Measurements from ENCODE around the gene CDHR1.

CDHR1 gene

DNA sequence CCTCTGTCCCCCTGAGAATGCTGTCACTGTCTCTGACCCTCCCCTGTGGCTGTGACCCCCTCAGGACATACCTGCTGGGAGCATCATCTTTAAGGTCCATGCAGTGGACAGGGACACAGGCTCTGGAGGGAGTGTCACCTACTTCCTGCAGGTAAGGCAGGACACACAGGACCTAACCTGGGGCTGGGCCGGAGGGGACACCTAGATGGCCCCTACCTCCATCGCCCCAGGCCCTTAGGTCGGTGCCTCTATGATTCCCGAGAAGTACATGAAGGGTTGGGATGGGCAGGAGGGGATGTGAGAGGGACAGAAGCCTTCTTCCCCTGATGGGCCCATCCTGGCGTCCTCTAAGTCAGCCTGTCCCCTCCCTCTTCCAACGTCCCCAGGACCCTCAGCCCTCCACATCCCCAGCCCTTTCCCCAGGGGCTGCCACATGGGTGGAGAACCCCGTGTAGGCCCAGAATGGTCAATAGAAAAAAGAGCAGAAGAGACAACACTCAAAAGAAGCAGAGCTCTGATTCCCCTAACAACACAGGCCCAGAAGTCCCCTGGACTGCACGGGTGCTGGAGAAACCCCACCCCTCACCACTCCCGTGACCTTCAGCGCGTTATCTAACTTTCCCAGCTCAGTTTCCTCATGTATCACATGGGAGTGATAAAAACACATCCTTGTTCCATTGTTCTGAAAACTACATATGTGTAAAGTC lies 6.4 kb downstream of the CDHR1 start:
- TF ChIP-seq, protein P1, sequence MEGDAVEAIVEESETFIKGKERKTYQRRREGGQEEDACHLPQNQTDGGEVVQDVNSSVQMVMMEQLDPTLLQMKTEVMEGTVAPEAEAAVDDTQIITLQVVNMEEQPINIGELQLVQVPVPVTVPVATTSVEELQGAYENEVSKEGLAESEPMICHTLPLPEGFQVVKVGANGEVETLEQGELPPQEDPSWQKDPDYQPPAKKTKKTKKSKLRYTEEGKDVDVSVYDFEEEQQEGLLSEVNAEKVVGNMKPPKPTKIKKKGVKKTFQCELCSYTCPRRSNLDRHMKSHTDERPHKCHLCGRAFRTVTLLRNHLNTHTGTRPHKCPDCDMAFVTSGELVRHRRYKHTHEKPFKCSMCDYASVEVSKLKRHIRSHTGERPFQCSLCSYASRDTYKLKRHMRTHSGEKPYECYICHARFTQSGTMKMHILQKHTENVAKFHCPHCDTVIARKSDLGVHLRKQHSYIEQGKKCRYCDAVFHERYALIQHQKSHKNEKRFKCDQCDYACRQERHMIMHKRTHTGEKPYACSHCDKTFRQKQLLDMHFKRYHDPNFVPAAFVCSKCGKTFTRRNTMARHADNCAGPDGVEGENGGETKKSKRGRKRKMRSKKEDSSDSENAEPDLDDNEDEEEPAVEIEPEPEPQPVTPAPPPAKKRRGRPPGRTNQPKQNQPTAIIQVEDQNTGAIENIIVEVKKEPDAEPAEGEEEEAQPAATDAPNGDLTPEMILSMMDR (IDR thresholded peaks at IDR 0.05; ENCODE audit: control insufficient read depth, extremely low read depth, insufficient read depth) = no peak
- H3K4me3 ChIP-seq (ENCODE audit: low read depth, low read length) = no peak overlapping the region
- no peak for DNase-seq (ENCODE audit: low read depth)

DNA sequence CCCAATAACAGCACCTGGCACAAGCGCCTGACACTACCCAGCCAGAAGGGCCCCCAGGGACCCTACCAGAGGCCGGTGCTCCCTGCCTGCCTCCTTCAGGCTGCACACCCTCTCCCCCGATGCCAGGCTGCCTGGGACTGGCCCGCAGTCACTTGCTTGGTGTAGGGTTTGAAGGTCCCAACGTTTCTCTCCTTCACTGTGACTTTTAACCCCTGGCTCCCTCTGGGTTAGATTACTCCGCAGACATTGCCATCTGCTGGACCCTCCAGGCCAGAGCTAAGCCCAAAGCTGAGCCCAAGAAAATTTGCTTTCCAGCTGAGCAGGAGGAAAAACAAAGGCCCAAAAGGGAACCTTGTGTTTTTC lies 6.9 kb downstream of the CDHR1 start:
- TF ChIP-seq, protein P1 (IDR thresholded peaks at IDR 0.05; ENCODE audit: control insufficient read depth, extremely low read depth, insufficient read depth) = no peak
- no peak for DNase-seq (ENCODE audit: low read depth)
- no peak overlapping the region for H3K4me3 ChIP-seq (ENCODE audit: low read depth, low read length)

DNA sequence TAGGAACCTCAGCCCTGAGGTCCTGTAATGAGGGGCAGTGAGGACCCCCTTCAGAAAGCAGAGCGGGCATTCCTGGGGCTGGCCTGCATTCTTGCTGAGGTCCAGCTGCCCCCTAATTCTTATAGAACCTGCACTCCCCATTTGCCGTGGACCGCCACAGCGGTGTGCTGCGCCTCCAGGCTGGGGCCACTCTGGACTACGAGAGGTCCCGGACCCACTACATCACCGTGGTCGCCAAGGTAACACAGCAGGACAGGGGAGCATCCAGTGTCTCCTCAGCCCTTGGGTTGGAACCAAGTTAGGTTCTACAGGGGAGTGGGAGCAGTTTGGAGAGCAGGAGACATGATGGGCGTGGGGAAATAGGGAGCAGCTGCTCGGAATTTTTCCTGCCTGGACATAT lies 7.3 kb downstream of the CDHR1 start:
- TF ChIP-seq, protein P1 (IDR thresholded peaks at IDR 0.05; ENCODE audit: control insufficient read depth, extremely low read depth, insufficient read depth) = no peak
- DNase-seq (ENCODE audit: low read depth) = no peak
- no peak overlapping the region for H3K4me3 ChIP-seq (ENCODE audit: low read depth, low read length)

DNA sequence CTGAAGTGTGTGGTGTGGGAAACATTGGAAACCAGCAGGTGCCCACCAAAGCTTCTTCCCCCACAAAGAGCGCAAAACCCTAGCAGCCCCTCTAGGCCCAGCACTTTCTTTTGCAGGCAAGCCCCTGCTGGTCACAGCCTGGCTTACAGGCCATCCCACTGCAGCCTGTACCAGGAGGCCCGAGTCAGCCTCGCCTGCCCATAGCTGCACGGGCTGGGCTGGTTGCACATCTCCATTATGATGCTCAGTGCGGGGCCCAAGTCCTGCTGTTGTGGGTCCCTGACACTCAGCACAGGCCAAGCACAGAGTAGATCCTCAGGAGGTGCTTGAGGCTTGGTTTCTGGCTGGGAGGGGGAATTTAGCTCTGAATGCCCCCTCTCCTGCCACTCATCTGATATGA lies 8.0 kb downstream of the CDHR1 start:
- DNase-seq (ENCODE audit: low read depth) = no peak
- TF ChIP-seq, protein P1 (IDR thresholded peaks at IDR 0.05; ENCODE audit: control insufficient read depth, extremely low read depth, insufficient read depth) = no peak
- H3K4me3 ChIP-seq (ENCODE audit: low read depth, low read length) = no peak overlapping the region

DNA sequence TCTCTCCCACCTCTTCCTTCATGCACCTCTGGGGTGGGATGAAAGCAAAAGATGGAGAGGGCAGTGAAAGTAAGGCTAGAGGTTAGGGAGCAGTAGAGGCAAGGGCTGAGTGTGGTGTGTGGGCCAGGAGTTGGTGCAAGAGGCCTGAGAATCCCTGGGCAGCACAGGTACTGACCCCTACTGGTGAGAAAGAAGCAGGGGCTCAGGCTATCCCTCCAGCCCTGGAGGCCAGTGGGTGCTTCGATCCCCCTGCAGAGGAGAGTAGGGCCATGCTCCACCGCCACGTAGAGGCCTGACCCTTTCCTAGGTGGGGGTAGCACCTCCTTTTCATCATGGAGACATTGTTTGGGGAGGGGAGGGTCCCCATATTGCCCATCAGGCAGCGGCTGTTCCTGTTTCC lies 9.8 kb downstream of the CDHR1 start:
- DNase-seq (ENCODE audit: low read depth) = no peak
- no peak overlapping the region for H3K4me3 ChIP-seq (ENCODE audit: low read depth, low read length)
- TF ChIP-seq, protein P1 (IDR thresholded peaks at IDR 0.05; ENCODE audit: control insufficient read depth, extremely low read depth, insufficient read depth) = peak; percentile 59

DNA sequence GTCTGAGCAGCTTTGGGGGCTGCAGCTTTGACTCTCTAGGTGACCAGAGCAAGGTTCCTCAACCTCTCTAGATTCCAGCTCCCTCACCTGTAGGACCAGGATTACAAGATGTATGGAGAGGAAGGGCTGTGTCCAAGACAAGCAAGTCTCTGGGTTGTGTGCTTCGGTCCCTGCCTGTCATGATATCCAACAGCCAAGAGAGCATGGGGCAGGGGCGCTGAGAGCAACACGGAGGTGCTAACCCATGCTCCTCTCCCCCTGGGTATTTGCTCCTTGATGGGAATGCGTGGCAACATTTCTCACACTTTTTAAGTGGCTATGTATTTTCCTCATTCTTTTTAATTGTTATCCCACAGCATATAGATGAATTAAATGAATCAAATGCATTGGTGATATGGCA lies 10.3 kb downstream of the CDHR1 start:
- TF ChIP-seq, protein P1 (IDR thresholded peaks at IDR 0.05; ENCODE audit: control insufficient read depth, extremely low read depth, insufficient read depth) = no peak

More for the DNA sequence above, 10.3 kb downstream of the CDHR1 start:
- H3K4me3 ChIP-seq (ENCODE audit: low read depth, low read length) = no peak overlapping the region
- no peak for DNase-seq (ENCODE audit: low read depth)

Data from LNCaP clone FGC (cell line).